ENCODE measurements around the gene MMD. TPM values are rescaled to one million over a fixed set of nuclear protein-coding genes. Genes with fewer than 3 reads are reported as not detected.

The MMD gene
- total and polyA plus RNA-seq, 9 of the 15 experiments (the other 6 are each of a cell fraction or from before 2014, with no cell fraction given): 3.1 to 18.9 (median 10.7) TPM

- TF ChIP-seq, protein P1, sequence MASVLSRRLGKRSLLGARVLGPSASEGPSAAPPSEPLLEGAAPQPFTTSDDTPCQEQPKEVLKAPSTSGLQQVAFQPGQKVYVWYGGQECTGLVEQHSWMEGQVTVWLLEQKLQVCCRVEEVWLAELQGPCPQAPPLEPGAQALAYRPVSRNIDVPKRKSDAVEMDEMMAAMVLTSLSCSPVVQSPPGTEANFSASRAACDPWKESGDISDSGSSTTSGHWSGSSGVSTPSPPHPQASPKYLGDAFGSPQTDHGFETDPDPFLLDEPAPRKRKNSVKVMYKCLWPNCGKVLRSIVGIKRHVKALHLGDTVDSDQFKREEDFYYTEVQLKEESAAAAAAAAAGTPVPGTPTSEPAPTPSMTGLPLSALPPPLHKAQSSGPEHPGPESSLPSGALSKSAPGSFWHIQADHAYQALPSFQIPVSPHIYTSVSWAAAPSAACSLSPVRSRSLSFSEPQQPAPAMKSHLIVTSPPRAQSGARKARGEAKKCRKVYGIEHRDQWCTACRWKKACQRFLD (CRISPR knock-in tag; IDR thresholded peaks at IDR 0.05): no peak
- TF ChIP-seq EZH2 (IDR thresholded peaks at IDR 0.05; ENCODE audit: borderline replicate concordance, low read depth, low read length): no peak
- peak; percentile 51 for TF ChIP-seq PRDM10 (IDR thresholded peaks at IDR 0.05; ENCODE audit: partially characterized antibody)
- TF ChIP-seq CCAR2 (IDR thresholded peaks at IDR 0.05; ENCODE audit: low read depth, low read length): no peak
- TF ChIP-seq, protein P2, sequence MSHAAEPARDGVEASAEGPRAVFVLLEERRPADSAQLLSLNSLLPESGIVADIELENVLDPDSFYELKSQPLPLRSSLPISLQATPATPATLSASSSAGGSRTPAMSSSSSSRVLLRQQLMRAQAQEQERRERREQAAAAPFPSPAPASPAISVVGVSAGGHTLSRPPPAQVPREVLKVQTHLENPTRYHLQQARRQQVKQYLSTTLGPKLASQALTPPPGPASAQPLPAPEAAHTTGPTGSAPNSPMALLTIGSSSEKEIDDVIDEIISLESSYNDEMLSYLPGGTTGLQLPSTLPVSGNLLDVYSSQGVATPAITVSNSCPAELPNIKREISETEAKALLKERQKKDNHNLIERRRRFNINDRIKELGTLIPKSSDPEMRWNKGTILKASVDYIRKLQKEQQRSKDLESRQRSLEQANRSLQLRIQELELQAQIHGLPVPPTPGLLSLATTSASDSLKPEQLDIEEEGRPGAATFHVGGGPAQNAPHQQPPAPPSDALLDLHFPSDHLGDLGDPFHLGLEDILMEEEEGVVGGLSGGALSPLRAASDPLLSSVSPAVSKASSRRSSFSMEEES (CRISPR knock-in tag; IDR thresholded peaks at IDR 0.05): no peak
- peak; percentile 73 for TF ChIP-seq ZBTB40 (IDR thresholded peaks at IDR 0.05)
- no peak for TF ChIP-seq ZBTB40 (CRISPR knock-in tag; IDR thresholded peaks at IDR 0.05)
Measured at GRCh38 chr17:55423535-55423934, 1.9 kb upstream of the MMD start (continued).

Measured in K562 (cell line).